RPMI7951 (cell line): Measurements from ENCODE around the gene FGF3. TPM values are rescaled to one million over a fixed set of nuclear protein-coding genes. Genes with fewer than 3 reads are reported as not detected.

ENCODE experiments used
- DNase-seq: peaks from one replicate; pipeline ENCODE4 v3.0.0-alpha.2; 2012; ENCODE audit warnings: low read depth
- total RNA-seq: library from RNA; depleted of rRNA; stranded (reverse); fragments of >200 nt; shearing (Covaris generic); gene quantifications from 2 replicates; pipeline ENCODE4 v1.2.3, GENCODE V29; 2014

FGF3 gene
- total RNA-seq, 1 experiment from 2014 or later: not detected

DNA sequence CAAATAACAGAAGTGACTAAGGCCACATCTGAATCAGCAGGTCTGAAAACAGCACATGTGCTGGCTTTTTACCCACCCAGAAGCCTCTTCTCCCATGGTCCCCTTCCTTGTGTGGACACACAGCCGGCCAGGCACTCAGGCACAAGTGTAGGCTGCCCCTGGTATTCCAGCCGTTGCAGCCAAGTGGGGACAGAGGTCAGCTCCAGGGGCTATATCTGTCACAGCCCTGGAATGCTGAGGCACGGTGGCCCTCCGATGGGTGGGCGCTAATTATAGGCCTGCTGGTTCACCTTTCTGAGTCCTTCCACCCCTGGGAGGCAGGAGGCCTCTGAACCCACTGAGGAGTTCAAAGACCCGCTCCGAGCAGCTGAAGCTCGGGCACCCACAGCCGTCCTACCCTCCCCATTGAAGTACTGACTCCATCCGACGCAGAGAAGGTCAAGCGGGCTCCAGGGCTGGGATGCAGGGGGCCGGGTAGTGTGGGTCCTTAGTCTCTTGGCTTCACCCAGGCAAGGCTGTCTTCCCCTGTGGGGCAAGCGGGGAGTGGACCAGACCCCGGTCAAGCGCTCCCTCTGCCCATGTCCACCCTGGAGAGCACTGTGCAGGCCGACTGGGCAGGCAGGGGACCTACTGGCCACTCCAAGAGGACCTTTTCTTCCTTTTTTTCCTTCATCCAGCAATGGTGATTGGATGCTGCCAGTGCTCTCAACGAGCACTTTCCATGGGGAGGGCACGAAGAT is 14.3 kb downstream of the FGF3 start:
- no peak for DNase-seq

DNA sequence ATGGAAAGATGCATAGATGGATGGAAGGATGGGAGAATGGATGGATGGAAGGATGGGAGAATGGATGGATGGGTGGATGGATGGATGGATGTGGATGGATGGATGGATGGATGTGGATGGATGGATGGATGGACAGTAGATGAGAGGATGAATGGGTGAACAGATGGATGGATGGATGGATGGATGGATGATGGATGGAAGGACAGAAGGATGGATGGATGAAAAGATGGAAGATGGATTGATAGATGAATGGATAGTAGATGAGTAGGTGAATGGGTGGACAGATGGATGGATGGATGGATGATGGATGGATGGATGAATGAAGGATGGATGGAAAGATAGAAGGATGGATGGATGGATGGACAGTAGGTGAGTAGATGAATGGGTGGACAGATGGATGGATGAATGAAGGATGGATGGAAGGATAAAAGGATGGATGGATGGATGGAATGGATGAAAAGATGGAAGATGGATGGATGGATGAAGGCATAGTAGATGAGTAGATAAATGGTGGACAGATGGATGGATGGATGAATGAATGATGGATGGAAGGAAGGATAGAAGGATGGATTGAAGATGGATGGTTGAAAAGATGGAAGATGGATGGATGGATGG is 15.5 kb downstream of the FGF3 start:
- DNase-seq: no peak

DNA sequence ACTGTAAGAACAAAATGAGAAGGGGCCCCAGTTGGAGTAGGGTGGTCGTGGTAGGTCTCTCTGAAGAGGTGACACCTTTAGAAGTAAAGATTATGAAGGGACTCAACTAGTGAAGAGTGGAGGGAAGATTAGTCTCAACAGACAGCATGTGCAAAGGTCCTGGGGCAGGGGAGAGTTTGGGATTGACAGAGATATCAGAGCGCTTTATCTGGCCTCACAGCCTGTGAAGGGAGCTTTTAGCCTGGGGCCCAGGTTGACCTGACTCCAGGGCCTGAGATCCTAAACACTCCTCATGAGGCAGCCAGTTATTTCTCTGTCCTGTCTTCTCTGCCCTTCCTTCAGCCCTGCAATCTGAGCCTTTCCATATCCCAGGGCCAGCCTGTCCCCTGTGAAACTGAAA is 16.2 kb downstream of the FGF3 start:
- no peak for DNase-seq

DNA sequence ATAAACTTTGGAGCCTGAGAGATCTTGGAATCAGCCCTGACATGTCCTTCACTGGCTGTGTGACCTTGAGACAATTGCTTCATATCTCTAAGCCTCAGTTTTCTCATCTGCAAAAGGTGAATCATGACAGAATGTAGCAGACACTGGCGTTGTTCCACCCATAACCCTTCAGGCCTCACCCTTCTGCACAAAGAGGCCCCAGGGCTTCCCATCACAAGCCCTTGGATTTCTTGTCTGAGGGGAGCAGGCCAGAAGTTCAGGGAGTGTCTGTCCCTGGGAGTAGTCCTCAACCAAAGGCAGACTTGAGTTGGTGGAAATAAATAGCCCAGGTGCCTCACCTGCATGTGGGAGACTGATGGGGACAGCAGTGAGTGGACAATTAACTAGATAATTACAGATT is 16.6 kb downstream of the FGF3 start:
- DNase-seq: no peak

GRCh38 chr11:69801513-69802335 is 17.5 kb downstream of the FGF3 start:
- no peak for DNase-seq

GRCh38 chr11:69800278-69800677 is 18.9 kb downstream of the FGF3 start:
- DNase-seq: no peak

GRCh38 chr11:69799582-69799981 is 19.6 kb downstream of the FGF3 start:
- DNase-seq: peak; percentile 36

- DNase-seq: no peak
These were observed 20.1 kb downstream of the FGF3 start for GRCh38 chr11:69799097-69799496.

- DNase-seq: no peak
These were observed 21.3 kb downstream of the FGF3 start for GRCh38 chr11:69797737-69798528.

DNA sequence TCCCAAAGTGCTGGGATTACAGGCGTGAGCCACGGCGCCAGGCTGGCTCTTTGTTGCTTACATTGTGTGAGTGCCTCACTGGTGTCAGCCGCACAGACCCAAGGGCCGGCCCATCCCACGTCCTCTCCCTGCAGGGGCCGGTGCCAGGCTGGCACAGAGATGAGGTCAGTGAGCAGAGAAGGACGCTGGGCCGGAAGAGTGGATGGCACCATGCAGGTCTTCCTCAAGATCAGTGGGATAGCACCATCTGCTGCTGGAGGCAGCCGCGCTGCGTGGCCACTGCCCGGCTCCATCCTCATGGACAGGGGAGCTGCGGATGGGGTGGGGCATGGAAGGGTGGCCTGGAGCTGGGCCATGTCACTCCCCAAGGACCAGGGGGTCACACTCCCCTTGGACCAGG is 22.1 kb downstream of the FGF3 start:
- no peak for DNase-seq

DNA sequence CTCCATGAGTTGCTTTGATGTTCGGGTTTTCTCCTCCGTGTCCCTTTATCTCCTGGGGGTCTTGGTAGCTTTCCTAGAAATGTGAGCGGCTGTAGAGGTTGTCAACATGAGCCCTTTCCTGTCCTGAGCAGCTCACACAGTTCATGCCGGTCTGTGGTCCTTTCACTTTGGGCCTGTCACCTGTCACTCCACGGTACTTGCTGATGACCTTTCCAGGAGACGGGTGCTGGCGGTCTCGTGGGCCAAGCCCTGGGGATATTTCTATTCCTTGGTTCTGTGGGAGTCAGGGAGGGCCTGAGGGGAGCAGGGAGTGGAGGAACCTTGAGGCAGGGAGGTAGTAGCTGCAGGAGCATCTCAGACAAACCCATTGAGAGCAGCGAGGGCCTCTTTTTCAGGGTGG is 23.2 kb downstream of the FGF3 start:
- no peak for DNase-seq

DNA sequence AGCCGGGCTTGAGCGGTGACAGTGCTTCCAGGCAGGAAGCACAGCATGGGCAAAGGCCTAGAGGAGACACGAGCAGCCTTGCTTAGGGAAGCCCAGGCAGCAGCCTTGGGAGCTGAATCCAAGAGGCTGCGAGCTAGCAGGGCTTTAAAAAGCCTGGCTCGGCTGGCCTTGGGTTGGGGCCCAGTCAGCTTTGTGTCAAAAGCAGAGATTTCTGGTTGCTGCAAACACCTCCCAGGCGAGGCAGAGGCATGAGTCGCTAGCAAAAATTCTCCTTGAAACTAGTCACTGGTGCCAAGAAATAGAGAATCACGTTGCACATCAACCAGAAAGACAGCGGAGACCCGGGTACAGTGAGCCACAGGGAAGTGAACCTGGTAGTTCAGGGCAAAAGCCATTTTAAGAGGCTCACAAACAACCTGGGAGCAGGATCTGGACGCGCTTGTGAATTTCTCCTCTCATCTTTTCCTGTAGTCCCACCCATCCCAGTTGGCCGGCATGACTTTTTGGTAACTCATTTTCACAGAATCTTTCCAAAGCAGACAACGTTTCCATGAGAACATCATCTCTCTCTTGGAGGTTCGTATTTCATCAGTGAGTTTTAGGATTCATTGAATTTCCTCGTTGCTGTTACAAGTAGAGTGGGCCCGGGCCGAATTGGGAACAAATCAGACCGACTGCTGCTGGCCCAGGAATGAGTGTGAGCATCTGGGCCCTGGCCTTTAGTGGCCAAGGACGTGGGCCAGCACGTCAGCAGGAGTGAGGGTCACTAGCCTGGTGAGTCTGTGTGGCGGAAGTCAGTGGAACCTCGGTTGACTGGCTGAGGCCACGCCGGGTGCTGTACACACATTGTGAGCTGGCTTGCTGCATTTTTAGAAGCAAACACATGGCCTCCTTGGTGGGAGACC is 27.7 kb downstream of the FGF3 start:
- DNase-seq: peak; percentile 5

- no peak for DNase-seq
These were observed 30.3 kb downstream of the FGF3 start for GRCh38 chr11:69788956-69789355.

DNA sequence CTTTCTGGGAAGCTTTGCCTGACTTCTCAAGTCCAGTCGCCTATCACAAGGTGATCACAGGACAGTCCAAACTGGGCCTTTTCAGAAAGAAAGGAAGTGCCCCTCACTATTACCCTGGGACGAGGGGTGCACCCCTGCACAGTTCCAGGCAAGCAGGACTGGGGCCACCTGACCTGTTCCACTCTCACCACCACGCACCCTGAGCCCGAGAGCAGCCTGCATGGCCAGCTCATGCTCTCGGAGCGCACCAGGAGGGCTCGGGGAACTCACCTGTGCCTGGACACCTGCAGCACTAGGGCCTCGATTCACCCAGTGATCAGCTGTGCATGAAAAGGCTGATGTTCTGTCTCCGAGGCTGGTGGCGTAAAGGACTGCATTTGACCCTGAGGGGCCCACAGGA is 31.3 kb downstream of the FGF3 start:
- DNase-seq: no peak

DNA sequence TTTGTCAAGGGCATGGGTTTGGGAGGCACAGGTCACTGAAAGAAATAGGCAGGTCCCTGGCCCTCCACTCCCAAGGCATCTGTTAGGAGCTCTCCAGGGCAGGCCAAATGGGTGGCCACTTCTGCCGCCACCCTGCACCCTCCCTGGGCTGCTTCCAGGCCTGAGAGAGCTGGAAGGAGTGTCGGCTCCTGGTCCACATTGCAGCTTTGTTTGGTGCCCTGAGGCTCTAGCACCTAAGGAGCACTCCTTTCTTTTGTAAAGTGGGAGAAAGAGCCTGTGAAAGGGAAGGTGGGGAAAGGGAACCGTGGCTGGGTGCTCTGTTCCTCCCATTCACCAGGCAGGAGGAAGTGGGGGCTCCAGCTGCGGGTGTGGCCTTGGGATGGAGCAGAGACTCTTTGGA is 31.8 kb downstream of the FGF3 start:
- DNase-seq: no peak

GRCh38 chr11:69781241-69781640 is 38.0 kb downstream of the FGF3 start:
- DNase-seq: no peak

- no peak for DNase-seq
These were observed 40.8 kb downstream of the FGF3 start for GRCh38 chr11:69778373-69778772.

DNA sequence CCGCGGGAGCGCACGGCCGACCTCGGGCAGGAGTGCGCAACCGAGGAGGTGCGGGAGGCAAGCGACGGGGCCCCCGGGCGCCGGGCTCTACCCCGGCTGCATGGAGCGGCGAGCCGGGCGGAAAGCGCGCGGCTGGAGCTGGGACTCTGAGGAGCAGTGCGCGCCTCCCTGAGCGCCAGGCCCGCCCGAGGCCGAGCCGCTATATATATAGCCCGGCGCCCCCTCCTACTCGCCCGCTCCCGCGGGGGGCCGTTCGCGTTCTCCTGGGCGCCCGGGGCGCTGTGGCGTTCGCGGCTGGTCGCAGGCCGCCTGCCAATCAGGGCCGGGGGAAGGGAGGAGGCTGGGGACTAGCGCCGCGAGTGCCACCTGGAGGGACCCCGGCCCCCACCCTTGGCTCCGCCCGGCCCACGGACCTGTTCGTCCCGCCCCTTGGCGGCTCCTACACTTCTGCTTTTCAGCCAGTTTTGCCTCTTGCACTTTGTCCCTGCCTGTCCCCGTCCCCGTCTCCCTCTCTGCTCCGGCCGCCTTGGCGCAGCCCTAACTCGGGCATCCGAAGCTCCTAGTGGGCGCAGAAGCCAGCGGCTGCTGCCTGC is 44.0 kb downstream of the FGF3 start, which contains the start of gene FGF4:
Gene FGF4, minus strand, starts transcription at position 179 of the 593 bp plus-strand sequence. CDS start 257 bp downstream, outside the sequence.
- no peak for DNase-seq

DNA sequence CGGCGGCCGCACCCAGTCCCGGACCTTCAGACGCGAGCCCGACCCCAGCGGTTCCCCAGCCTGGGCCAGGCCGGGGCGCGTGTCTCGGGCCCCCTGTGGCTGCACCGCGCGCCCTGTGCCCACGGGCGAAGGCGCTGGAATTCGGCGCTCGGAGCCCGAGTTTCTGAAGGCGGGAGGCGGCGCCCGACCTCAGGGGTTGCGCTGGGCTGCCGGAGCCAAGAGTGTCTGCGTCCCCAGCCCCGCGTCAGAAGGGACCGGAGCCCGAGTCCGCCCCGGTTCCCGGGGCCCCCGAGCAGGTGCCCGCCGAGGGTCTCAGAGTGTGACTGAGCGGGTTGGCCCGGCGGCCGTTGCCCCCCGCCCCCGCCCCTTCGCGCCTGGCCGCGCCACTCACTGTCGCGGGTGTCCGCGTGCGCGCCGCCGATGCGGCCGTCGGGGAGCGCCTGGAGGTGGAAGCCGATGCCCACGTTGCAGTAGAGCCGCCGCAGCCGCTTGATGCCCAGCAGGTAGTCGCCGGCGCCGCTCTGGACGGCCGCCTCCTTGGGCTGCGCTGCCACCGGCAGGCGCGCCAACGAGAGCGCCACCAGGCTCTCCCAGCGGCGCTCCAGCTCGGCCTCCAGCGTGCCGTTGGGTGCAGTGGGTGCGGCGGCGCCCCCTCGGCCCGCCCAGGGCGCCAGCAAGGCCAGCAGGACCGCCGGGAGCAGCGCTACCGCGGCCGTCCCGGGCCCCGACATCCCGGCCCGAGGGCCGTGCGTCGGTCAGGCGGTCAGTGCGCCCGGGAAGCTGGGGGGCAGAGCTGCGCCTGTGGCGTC is 44.7 kb downstream of the FGF3 start:
- DNase-seq: no peak
